ENCODE data around the gene SAFB. TPM values are rescaled to one million over a fixed set of nuclear protein-coding genes. Genes with fewer than 3 reads are reported as not detected.

Gene SAFB
- polyA plus RNA-seq, 2 of the 4 experiments (the other 2 are of a cell fraction) = 55.0 to 74.0 TPM

DNA sequence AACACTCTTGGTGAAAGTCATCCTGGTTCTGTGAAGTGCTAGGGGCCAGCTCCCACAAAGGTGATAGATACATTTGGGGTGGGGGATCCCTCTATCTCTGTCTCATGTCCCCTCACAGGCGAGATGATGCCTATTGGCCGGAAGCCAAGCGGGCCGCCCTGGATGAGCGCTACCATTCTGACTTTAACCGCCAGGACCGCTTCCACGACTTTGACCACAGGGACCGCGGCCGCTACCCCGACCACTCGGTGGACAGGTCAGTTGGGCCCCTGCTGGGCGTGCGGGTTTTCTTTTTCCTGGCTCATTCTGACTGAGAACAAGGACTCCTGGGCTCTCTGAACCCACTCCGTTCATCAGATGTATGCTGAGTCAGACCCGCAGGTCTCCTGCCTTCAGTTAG lies 41.0 kb downstream of the SAFB start:
- DNase-seq (ENCODE audit: low read depth in 1 of 2, low spot score in 1 of 2) (no peak), FAIRE-seq (no peak), ATAC-seq (no peak)
- POLR2A ChIA-PET = no interaction called here
- TF ChIP-seq ZC3H11A (IDR thresholded peaks at IDR 0.05) = no peak
- TF ChIP-seq TFCP2L1 (CRISPR knock-in tag; IDR thresholded peaks at IDR 0.05) = no peak
- TF ChIP-seq JUN (IDR thresholded peaks at IDR 0.05) = no peak
- TF ChIP-seq BHLHE40 (IDR thresholded peaks at IDR 0.05; ENCODE audit: low read depth, low read length) = no peak
- TF ChIP-seq ESRRA (IDR thresholded peaks at IDR 0.05; ENCODE audit: borderline replicate concordance, low read length) = no peak
- no peak for TF ChIP-seq RAD21 (conservative IDR thresholded peaks at IDR 0.05 in 1 of 2, IDR thresholded peaks at IDR 0.05 in 1 of 2)
- TF ChIP-seq KDM5A (IDR thresholded peaks at IDR 0.05) = no peak
- TF ChIP-seq, protein P1, sequence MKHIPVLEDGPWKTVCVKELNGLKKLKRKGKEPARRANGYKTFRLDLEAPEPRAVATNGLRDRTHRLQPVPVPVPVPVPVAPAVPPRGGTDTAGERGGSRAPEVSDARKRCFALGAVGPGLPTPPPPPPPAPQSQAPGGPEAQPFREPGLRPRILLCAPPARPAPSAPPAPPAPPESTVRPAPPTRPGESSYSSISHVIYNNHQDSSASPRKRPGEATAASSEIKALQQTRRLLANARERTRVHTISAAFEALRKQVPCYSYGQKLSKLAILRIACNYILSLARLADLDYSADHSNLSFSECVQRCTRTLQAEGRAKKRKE (CRISPR knock-in tag; IDR thresholded peaks at IDR 0.05; ENCODE audit: low read depth) = no peak
- TF ChIP-seq, protein P2, sequence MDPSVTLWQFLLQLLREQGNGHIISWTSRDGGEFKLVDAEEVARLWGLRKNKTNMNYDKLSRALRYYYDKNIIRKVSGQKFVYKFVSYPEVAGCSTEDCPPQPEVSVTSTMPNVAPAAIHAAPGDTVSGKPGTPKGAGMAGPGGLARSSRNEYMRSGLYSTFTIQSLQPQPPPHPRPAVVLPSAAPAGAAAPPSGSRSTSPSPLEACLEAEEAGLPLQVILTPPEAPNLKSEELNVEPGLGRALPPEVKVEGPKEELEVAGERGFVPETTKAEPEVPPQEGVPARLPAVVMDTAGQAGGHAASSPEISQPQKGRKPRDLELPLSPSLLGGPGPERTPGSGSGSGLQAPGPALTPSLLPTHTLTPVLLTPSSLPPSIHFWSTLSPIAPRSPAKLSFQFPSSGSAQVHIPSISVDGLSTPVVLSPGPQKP (IDR thresholded peaks at IDR 0.05; ENCODE audit: low read depth, low read length) = no peak
- no peak for TF ChIP-seq PHF8 (IDR thresholded peaks at IDR 0.05; ENCODE audit: borderline replicate concordance, low read depth)
- TF ChIP-seq POLR2AphosphoS2 (conservative IDR thresholded peaks at IDR 0.05; ENCODE audit: low read length) = no peak
- CTCF ChIA-PET = no interaction called here
- H3K9me3 ChIP-seq = no peaks in the 10 kb centered on the region
- peaks cover 14% of the 10 kb centered on the region for H3K4me1 ChIP-seq
- no peak overlapping the region for H3K27ac ChIP-seq
- WGBS (ENCODE audit: missing lambda C conversion rate) = 91% methylated on average over 17 of the region's 17 CpGs
- no peak overlapping the region for H3K4me2 ChIP-seq
- H3K4me3 ChIP-seq = no peak overlapping the region

DNA sequence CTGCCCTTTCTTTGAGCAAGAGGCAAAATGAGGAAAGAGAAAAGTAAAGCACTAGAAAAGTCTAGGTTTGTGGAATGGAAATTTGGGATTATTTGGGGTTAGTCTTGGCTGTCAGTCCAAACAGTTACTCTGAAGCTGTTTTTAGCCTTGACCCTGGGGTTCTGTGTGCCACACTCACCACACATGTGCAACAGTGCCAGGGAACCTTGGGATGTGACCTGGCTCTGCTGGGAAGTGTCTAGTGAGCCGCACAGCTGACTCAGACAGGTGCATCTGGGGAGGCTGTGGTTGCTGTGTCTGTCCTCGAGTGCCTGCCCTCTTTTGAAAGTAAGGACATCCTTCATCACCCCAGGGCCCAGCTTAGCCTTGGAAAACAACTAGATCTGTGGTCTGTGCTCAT lies 41.6 kb downstream of the SAFB start:
- FAIRE-seq = no peak
- H3K27ac ChIP-seq = no peak overlapping the region
- no peak for ATAC-seq
- CTCF ChIA-PET = interaction anchor here (1.6 to 1.7 kb wide), 2 partner anchors 12 to 25 kb away, joined by 4 to 6 read pairs; no protein-coding TSS in a partner anchor
- no peak overlapping the region for H3K4me2 ChIP-seq
- no peak for TF ChIP-seq MYC (IDR thresholded peaks at IDR 0.05; ENCODE audit: borderline replicate concordance, low read length)
- TF ChIP-seq, protein P3, sequence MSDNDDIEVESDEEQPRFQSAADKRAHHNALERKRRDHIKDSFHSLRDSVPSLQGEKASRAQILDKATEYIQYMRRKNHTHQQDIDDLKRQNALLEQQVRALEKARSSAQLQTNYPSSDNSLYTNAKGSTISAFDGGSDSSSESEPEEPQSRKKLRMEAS (IDR thresholded peaks at IDR 0.05) = no peak
- no peak for TF ChIP-seq MAFK (IDR thresholded peaks at IDR 0.05; ENCODE audit: partially characterized antibody)
- TF ChIP-seq, protein P4, sequence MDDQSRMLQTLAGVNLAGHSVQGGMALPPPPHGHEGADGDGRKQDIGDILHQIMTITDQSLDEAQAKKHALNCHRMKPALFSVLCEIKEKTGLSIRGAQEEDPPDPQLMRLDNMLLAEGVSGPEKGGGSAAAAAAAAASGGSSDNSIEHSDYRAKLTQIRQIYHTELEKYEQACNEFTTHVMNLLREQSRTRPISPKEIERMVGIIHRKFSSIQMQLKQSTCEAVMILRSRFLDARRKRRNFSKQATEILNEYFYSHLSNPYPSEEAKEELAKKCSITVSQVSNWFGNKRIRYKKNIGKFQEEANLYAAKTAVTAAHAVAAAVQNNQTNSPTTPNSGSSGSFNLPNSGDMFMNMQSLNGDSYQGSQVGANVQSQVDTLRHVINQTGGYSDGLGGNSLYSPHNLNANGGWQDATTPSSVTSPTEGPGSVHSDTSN (IDR thresholded peaks at IDR 0.05) = no peak
- TF ChIP-seq EHMT2 (IDR thresholded peaks at IDR 0.05; ENCODE audit: low read depth) = no peak
- TF ChIP-seq RFX5 (IDR thresholded peaks at IDR 0.05) = no peak
- TF ChIP-seq GATA3 (IDR thresholded peaks at IDR 0.05; ENCODE audit: borderline replicate concordance) = no peak
- TF ChIP-seq, protein P5, sequence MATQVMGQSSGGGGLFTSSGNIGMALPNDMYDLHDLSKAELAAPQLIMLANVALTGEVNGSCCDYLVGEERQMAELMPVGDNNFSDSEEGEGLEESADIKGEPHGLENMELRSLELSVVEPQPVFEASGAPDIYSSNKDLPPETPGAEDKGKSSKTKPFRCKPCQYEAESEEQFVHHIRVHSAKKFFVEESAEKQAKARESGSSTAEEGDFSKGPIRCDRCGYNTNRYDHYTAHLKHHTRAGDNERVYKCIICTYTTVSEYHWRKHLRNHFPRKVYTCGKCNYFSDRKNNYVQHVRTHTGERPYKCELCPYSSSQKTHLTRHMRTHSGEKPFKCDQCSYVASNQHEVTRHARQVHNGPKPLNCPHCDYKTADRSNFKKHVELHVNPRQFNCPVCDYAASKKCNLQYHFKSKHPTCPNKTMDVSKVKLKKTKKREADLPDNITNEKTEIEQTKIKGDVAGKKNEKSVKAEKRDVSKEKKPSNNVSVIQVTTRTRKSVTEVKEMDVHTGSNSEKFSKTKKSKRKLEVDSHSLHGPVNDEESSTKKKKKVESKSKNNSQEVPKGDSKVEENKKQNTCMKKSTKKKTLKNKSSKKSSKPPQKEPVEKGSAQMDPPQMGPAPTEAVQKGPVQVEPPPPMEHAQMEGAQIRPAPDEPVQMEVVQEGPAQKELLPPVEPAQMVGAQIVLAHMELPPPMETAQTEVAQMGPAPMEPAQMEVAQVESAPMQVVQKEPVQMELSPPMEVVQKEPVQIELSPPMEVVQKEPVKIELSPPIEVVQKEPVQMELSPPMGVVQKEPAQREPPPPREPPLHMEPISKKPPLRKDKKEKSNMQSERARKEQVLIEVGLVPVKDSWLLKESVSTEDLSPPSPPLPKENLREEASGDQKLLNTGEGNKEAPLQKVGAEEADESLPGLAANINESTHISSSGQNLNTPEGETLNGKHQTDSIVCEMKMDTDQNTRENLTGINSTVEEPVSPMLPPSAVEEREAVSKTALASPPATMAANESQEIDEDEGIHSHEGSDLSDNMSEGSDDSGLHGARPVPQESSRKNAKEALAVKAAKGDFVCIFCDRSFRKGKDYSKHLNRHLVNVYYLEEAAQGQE (IDR thresholded peaks at IDR 0.05) = no peak
- no peak for TF ChIP-seq KDM5A (IDR thresholded peaks at IDR 0.05)
- no peak for TF ChIP-seq POLR2AphosphoS2 (conservative IDR thresholded peaks at IDR 0.05; ENCODE audit: low read length)
- no peak for TF ChIP-seq ZFP36 (IDR thresholded peaks at IDR 0.05; ENCODE audit: borderline replicate concordance, partially characterized antibody)
- TF ChIP-seq, protein P2 (IDR thresholded peaks at IDR 0.05; ENCODE audit: low read depth, low read length) = no peak
- no peak for TF ChIP-seq NFE2L2 (conservative IDR thresholded peaks at IDR 0.05; ENCODE audit: low read length)
- no peak for TF ChIP-seq KDM1A (IDR thresholded peaks at IDR 0.05; ENCODE audit: low read depth)
- no peak for TF ChIP-seq CHD2 (IDR thresholded peaks at IDR 0.05; ENCODE audit: low read length, partially characterized antibody)
- TF ChIP-seq, protein P6, sequence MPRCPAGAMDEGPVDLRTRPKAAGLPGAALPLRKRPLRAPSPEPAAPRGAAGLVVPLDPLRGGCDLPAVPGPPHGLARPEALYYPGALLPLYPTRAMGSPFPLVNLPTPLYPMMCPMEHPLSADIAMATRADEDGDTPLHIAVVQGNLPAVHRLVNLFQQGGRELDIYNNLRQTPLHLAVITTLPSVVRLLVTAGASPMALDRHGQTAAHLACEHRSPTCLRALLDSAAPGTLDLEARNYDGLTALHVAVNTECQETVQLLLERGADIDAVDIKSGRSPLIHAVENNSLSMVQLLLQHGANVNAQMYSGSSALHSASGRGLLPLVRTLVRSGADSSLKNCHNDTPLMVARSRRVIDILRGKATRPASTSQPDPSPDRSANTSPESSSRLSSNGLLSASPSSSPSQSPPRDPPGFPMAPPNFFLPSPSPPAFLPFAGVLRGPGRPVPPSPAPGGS (IDR thresholded peaks at IDR 0.05) = no peak
- no peak overlapping the region for H3K4me3 ChIP-seq
- POLR2A ChIA-PET = no interaction called here
- DNase-seq (ENCODE audit: low read depth in 1 of 2, low spot score in 1 of 2) = no peak
- H3K9me3 ChIP-seq = no peaks in the 10 kb centered on the region
- 75% methylated on average over 2 of the region's 2 CpGs for WGBS (ENCODE audit: missing lambda C conversion rate)
- peaks cover 14% of the 10 kb centered on the region for H3K4me1 ChIP-seq
